ENCODE data around the gene RAC3.

The RAC3 gene

DNA sequence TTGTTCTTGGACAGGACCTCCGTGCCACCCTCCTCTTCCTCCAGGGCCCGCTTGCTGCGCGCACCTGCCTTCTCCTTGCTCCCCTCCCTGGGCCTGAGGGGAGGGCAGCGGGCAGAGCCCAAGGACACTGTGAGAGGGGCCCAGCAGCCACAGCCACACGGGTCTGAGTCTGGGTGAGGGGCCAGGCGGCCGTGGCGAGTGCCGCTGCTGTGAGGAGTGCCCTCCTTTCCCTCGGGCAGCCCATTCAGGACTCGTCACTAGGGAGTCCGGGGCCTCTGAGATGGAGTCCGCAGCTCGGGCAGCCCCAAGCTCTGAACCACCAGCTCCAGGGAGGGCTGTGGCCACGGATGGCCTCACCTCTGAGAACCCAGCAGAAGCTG, 28.5 kb downstream of the RAC3 start:
- TF ChIP-seq REST (IDR thresholded peaks at IDR 0.05; ENCODE audit: insufficient read depth in 1 of 2, low read depth in 2 of 2, low read length in 2 of 2) (no peak), TAF1 (IDR thresholded peaks at IDR 0.05; ENCODE audit: borderline replicate concordance, insufficient read depth, low read length) (no peak), POLR2AphosphoS5 (IDR thresholded peaks at IDR 0.05; ENCODE audit: low read depth, low read length) (no peak), SIN3A (IDR thresholded peaks at IDR 0.05; ENCODE audit: borderline replicate concordance, insufficient read depth, low read length) (no peak), FOXP2 (optimal IDR thresholded peaks at IDR 0.05; ENCODE audit: borderline replicate concordance, extremely low read depth, extremely low read length, insufficient read depth) (no peak)

- TF ChIP-seq REST (IDR thresholded peaks at IDR 0.05; ENCODE audit: insufficient read depth in 1 of 2, low read depth in 2 of 2, low read length in 2 of 2) = no peak
- TF ChIP-seq SIN3A (IDR thresholded peaks at IDR 0.05; ENCODE audit: borderline replicate concordance, insufficient read depth, low read length) = no peak
- TF ChIP-seq POLR2AphosphoS5 (IDR thresholded peaks at IDR 0.05; ENCODE audit: low read depth, low read length) = no peak
- no peak for TF ChIP-seq TAF1 (IDR thresholded peaks at IDR 0.05; ENCODE audit: borderline replicate concordance, insufficient read depth, low read length)
- no peak for TF ChIP-seq FOXP2 (optimal IDR thresholded peaks at IDR 0.05; ENCODE audit: borderline replicate concordance, extremely low read depth, extremely low read length, insufficient read depth)
These were observed 29.1 kb downstream of the RAC3 start for GRCh38 chr17:82060614-82061013.

GRCh38 chr17:82061047-82061925, 29.8 kb downstream of the RAC3 start:
- no peak for TF ChIP-seq FOXP2 (optimal IDR thresholded peaks at IDR 0.05; ENCODE audit: borderline replicate concordance, extremely low read depth, extremely low read length, insufficient read depth)
- no peak for TF ChIP-seq SIN3A (IDR thresholded peaks at IDR 0.05; ENCODE audit: borderline replicate concordance, insufficient read depth, low read length)
- 0 out of 2 replicates have a peak, but pooled peaks have one; percentile 44 for TF ChIP-seq POLR2AphosphoS5 (IDR thresholded peaks at IDR 0.05; ENCODE audit: low read depth, low read length)

- TF ChIP-seq SIN3A (IDR thresholded peaks at IDR 0.05; ENCODE audit: borderline replicate concordance, insufficient read depth, low read length) (no peak), POLR2AphosphoS5 (IDR thresholded peaks at IDR 0.05; ENCODE audit: low read depth, low read length) (no peak), FOXP2 (optimal IDR thresholded peaks at IDR 0.05; ENCODE audit: borderline replicate concordance, extremely low read depth, extremely low read length, insufficient read depth) (no peak), REST (IDR thresholded peaks at IDR 0.05; ENCODE audit: insufficient read depth in 1 of 2, low read depth in 2 of 2, low read length in 2 of 2) (no peak), TAF1 (IDR thresholded peaks at IDR 0.05; ENCODE audit: borderline replicate concordance, insufficient read depth, low read length) (no peak)
These were observed 30.9 kb downstream of the RAC3 start for GRCh38 chr17:82062076-82062983.

DNA sequence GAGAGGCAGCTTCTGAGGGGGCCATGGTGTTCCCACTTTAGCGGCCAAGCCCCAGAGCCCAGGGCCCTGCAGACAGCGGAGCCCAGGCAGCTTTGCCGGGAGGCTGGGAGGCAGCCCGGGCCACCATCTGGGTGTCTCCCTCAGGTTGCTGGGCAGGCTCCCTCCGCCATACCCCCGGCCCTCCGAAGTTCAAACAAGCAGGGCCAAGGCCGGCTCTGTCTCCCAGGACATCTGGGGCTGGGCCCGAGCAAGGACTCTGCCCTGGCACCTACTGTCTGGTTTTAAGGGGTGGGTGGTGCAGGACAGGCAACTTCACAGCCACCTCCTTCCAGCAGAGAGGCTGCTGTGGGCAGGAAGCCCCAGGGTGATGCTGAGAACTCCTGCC, 31.5 kb downstream of the RAC3 start:
- TF ChIP-seq POLR2AphosphoS5 (IDR thresholded peaks at IDR 0.05; ENCODE audit: low read depth, low read length) (no peak), FOXP2 (optimal IDR thresholded peaks at IDR 0.05; ENCODE audit: borderline replicate concordance, extremely low read depth, extremely low read length, insufficient read depth) (no peak), TAF1 (IDR thresholded peaks at IDR 0.05; ENCODE audit: borderline replicate concordance, insufficient read depth, low read length) (no peak), SIN3A (IDR thresholded peaks at IDR 0.05; ENCODE audit: borderline replicate concordance, insufficient read depth, low read length) (no peak), REST (IDR thresholded peaks at IDR 0.05; ENCODE audit: insufficient read depth in 1 of 2, low read depth in 2 of 2, low read length in 2 of 2) (no peak)

Data from PFSK-1 (cell line).